NCI-H2029 (cell line): ENCODE results near the gene PGGT1B.

Experiments used
- DNase-seq: peaks from one replicate; lab custom pipeline; 2025; lab: John Stamatoyannopoulos, UW

The PGGT1B gene

DNA sequence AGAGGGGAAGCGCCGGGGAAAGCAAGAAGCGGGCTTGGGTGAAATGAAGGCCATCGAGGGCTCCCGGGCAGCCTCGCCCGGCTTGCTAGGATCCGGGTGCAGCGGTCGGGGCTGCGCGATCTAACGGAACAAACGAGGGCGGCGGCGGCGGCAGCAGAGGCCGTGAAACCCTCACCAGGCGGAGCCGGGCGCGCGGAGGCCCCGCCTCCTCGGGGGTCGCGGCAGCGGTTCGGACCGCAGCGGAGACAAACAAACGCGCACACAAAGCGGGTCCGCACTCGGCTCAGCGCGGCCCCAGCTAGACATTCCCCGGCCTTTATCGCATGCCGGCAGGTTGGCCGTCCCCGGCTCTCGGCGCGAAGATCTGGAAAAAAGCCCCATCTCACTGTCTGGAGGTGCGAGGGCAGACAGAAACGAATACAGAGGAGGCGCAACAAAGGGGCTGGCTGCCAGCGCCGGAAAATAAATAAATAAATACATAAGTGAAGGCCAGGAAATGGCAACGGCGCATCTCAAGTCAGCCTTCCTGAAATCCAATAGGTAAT lies 82.4 kb downstream of the PGGT1B start:
- peak; percentile 48 for DNase-seq

DNA sequence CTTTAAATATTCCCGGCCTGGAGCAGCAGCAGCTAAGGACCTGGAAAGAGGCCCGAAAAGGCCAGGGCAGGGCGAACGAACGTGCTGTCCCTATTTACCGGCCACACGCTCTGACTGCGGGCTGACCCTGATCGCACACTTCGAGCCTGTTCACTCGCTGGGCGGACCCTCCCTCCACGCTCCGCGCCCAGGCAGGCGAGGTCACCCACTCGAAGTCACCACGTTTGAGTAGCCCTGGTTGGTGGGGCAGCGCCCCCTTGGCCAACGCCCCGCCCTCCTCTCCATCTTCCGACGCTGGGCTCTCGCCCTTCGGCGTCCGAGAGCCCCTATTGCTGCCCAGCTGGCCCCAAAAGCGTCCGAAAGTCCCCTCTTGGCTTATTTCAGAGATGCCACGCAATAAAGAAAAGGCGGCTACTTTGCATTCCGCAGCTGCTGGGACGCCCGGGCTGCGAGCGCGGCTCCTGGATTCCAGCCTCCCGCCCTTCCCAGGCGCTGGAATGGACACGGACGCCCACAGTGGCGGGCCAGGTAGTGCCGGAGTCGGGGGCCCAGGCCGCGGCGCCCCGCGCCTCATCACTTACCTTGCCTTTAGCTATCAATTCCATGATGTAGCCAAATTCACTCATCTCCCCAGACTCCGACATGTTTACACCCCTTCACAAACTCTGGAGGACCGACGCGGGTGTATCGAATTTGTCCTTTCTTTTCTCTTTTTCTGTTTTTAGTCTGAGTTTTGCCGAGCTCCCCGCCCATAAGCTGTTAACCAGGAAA lies 83.1 kb downstream of the PGGT1B start:
- DNase-seq = no peak

DNA sequence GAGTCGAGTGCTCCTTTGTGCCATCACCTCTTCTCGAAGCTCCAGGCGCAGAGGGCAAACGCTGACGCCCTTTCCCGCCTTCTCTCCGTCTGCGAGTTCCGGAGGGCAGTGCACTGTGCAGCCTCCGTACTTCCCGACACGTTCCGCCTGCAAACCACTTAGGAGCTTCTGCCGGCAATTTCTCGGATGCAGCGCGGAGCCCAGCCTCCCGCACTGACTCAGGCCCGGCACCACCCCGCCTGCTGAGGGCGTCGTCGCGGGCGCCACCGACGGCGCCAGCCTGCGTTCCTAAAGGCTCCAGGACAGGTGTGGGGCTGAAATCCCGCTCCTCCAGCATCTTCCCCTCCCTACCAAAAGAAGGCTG lies 83.7 kb downstream of the PGGT1B start:
- DNase-seq = no peak

DNA sequence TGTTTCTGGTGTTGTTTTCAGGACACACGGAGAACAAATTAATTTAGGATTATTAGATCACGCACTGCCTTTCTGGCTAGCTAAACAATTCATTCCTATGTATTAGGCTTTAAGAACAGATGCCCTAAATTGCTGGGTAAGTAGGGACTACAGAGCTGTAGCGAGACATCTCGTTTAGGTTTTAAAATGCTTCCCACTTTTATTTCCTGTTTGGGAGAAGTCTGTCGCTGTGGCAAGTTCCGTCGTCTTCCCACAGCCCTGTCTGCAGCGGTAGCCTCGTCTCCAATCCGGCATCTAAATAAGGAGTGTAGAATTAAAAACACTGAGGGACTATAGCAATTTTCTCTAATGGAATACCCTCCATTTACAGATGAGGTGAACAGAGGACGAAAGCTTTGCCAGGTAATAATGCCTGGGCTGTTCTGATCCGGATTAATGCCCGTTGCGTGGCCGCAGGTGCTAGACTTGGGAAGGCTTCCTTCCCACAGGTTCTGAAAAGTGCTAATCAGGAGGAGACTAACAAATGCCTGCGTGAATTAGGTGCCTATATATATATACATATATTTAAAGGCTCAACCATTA lies 91.7 kb downstream of the PGGT1B start:
- no peak for DNase-seq

DNA sequence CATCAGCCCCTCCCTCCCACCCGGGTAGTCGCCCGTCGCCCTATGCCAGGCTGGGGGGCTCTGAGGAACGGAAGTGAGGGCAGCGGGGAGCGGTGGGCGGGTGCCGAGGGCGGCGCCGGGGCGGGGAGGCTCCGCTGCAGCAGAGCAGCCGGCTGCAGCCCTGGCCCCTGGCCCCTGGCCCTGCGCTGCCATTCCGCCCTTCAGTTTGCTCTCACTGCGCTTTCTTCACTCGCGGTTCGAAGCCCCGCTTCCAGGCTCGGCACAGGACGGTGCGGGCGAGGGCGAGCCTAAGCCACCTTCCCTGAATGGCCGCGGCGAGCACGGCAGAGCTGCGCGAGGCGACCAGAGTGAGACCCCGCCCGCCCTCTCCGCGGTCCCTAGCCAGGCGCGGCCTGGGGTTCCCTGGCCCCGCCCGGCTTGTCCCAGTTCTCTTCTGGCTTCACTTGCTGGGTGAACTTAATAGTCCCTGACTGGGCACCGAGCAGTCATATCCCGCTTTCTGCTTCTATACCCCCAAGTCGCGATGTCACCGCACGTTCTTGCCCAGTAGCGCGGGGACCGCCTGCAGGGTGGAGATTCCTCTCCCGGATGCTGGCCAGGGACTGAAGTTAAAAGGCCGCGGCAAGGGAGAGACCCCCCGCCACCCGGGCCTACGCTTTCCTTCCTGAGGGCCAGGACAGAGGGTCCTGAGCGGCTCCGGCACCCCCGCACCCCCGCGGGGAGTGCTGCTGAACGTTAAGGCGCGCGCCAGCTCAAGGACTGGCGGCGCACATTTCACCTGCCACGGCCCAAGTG lies 92.3 kb downstream of the PGGT1B start:
- peak; percentile 81 for DNase-seq

DNA sequence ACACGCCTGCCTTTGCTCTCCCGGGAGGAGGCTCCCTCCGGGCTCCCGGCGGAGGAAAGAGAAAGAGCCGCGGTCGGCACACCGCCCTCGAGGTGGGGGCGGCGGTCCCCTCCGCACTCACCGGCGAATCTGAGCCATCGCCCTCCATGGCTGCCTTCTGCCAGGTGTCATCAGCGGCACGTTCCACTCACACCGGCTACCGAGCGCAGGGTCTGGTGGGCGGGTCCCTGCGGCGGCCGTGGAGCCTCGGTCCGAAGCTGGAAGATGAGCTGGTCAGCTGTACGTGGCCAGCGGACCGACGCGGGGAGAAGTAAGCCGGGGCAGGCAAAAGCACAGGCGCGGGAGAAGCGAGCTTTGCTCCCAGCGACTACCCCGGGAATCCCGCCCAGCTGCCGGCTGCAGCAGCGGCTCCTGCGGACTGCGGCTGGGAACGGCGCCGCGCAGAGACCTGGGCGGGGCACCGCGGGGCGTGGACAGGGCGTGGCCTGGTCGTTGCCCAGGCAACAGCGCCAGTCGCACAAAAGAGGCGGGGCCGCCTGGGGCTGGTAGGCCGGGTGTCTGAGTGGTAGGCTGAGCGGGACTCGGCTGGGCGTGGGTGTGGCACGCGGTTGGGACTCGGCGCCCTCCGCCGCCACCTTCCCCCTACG lies 93.1 kb downstream of the PGGT1B start, which contains the start of gene TRIM36:
TRIM36 (minus strand) TSS at position 422 of the 647 bp plus-strand sequence; CDS start at position 148, 274 bp downstream.
- peak; percentile 93 for DNase-seq

DNA sequence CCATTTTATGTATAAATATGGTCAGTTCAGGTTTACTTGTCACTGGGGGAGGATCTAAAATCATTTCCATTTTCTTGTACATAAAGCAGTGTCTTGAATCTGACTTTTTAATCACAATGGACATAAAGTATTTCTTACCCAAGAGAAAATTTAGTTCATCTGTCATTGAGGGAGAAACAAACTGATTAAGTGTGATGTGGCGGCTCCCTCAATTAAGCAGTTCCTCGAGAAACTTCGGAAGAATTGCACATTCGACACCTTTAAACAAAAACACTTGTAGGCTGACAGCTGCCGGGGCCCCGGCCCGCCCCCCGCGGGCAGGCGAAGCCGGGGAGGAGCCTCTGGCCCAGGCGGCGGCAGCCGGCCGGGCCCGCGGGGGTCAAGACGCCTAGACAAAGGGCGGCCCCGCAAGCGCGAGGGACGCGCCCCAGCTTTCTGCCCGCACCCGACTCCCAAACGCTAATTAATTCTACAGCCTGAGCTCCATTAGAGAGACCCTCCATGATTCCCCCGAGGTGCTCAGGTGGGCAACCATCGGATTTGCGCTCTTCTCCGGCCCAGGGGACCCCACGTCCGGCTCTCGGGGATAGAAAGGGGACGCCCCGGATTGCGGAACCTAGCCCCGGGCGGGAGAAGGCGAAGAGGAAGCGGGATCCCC lies 93.7 kb downstream of the PGGT1B start:
- no peak for DNase-seq

DNA sequence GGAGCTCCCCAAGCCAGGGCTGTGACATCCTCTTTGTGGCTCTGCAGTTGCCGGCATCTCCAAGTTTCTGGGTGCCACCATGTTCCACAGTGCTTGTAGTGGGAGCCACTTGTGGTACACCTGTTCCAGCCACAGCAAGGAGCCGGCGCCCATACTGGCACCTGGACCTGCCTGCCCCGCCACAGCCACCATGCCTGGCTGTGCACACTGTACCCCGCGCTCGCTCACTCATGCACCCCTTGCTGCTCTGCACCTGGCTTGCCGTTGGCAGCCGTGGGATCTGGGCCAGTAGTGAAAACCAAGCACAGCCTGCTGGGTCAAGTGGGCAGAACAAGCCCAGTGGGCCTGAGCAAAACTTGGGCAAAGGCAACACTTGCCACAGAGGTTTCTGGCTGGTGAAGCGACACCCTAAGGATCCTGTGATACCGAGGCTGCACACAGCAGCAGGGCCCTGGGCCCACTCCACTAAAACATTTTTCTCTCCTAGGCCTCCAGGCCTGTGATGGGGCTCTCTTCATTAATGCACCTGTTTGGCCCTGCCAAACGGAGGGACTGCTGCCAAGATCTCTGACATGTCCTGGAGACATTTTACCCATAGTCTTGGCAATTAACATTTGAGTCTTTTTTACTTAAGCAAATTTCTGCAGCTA lies 95.8 kb downstream of the PGGT1B start:
- DNase-seq = no peak

DNA sequence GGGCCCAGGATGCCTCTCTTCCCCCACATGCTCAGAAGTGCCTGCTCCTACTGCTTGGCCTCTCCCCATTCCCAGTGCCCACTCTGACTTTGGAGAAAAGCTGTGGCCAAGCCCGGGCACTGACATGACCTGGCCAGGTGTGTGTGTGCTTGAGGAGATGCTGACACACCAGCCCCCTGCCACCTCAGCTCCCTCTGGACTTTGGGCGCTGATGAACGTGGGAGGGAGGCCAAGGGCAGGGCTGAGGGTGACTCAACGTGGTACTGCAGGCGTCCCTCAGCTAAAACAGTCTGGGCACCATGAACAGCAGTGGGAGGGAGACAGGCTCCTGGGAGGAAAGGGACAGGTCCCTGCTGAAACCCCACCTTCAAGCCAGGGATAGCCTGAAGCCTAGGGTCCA lies 96.9 kb downstream of the PGGT1B start:
- no peak for DNase-seq

DNA sequence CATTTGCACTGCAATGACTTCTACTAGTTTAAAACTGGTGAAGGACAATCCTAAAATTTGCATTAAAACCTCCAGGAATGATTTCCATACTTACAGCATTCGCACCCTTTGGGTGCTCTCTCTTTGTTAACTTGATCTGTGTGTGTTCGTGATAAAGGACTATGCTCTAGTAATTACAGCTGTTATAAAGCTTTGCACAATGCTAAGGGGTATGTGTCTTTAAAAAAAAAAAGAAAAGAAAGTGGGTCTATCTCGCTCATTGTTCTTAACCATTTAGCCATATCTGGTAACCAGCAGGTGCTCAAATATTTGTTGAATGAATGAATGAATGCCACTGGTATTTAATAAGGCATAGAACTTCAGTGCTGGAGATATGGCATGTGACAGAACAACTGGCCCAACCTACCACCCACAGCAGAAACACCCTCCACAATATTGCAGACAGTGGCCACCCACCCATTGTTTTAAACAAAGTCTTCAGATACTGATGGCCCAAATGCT lies 101.7 kb downstream of the PGGT1B start:
- peak; percentile 89 for DNase-seq
